ENCODE results near the gene PDHX. TPM values are rescaled to one million over a fixed set of nuclear protein-coding genes. Genes with fewer than 3 reads are reported as not detected.

Gene PDHX
- total RNA-seq, 2 experiments from 2014 or later, result 17.3 to 17.4 TPM

- Mint-ChIP-seq H3K36me3 (ENCODE audit: low read depth) (peaks cover 7% of the 10 kb centered on the region), H3K27me3 (no peaks in the 10 kb centered on the region), H3K9me3 (no peaks in the 10 kb centered on the region), H3K4me3 (peak overlapping the region; percentile 39), H3K27ac (peak overlapping the region; percentile 48), H3K4me1 (ENCODE audit: low read depth) (peaks cover 37% of the 10 kb centered on the region)
- H3K36me3 ChIP-seq (ENCODE audit: insufficient read depth, low read length), result peaks cover 5% of the 10 kb centered on the region
- H3K4me3 ChIP-seq (ENCODE audit: low read length), result no peak overlapping the region
- H3K4me1 ChIP-seq (ENCODE audit: insufficient read depth, low read length), result no peaks in the 10 kb centered on the region
- DNase-seq (peak in 3 of 14 experiments; percentile 42 to 56 (median 55)), ATAC-seq (ENCODE audit: poor library complexity) (peak; percentile 64)
- peak; percentile 94 for TF ChIP-seq CTCF (IDR thresholded peaks at IDR 0.05)
- ChIA-PET CTCF (interaction anchor here (0.6 to 1.8 kb wide), 8 partner anchors 15 to 308 kb away, joined by 3 to 5 read pairs (median 4); no protein-coding TSS in a partner anchor), POLR2A (interaction anchor here (0.6 to 1.1 kb wide), 10 partner anchors 12 to 394 kb away, joined by 3 to 10 read pairs (median 3); partner anchors contain the start of gene CD44)
- intact Hi-C loops (cut with DNase I, micrococcal nuclease), result loop anchor here (1.0 to 5.0 kb wide), 14 partner anchors 49 to 395 kb away; partner anchors contain the start of gene CD44 (in 1 of the 2)
- H3K9me3 ChIP-seq (ENCODE audit: control insufficient read depth in 1 of 2, insufficient read depth in 1 of 2, low read length in 2 of 2), result no peaks in the 10 kb centered on the region
- no peaks in the 10 kb centered on the region for H3K27me3 ChIP-seq (ENCODE audit: control insufficient read depth in 1 of 2, insufficient read depth in 2 of 2, low read length in 2 of 2)
- no peak overlapping the region for H3K27ac ChIP-seq (ENCODE audit: low read depth in 1 of 2, low read length in 2 of 2)
Measured at GRCh38 chr11:34997952-34998528, 81.6 kb downstream of the PDHX start.

- Mint-ChIP-seq H3K4me3 (peak overlapping the region; percentile 1), H3K27ac (peak overlapping the region; percentile 74)
- CTCF ChIA-PET, result interaction anchor here (0.9 to 2.6 kb wide), 6 partner anchors 13 to 302 kb away, joined by 3 to 7 read pairs (median 4); no protein-coding TSS in a partner anchor
Measured at GRCh38 chr11:34999453-34999852, 83.0 kb downstream of the PDHX start.

GRCh38 chr11:35003186-35003585, 86.8 kb downstream of the PDHX start:
- POLR2A ChIA-PET, result interaction anchor here (0.9 kb wide), 1 partner anchor 9 kb away, joined by 3 read pairs; no protein-coding TSS in a partner anchor
- peaks cover 62% of the 10 kb centered on the region for H3K4me1 Mint-ChIP-seq (ENCODE audit: low read depth)
- intact Hi-C loops (cut with DNase I, micrococcal nuclease), result loop anchor here in 1 of 2 experiments (5.0 kb wide), 1 partner anchor 84 kb away; no protein-coding TSS in a partner anchor
- ATAC-seq (ENCODE audit: poor library complexity), result no peak
- H3K27ac ChIP-seq (ENCODE audit: low read depth in 1 of 2, low read length in 2 of 2), result no peak overlapping the region
- TF ChIP-seq CTCF (IDR thresholded peaks at IDR 0.05), result no peak
- peaks cover 11% of the 10 kb centered on the region for H3K4me1 ChIP-seq (ENCODE audit: insufficient read depth, low read length)
- no peak for DNase-seq
- H3K36me3 Mint-ChIP-seq (ENCODE audit: low read depth), result no peaks in the 10 kb centered on the region
- no peaks in the 10 kb centered on the region for H3K36me3 ChIP-seq (ENCODE audit: insufficient read depth, low read length)
- no peaks in the 10 kb centered on the region for H3K9me3 ChIP-seq (ENCODE audit: control insufficient read depth in 1 of 2, insufficient read depth in 1 of 2, low read length in 2 of 2)
- no peak overlapping the region for H3K27ac Mint-ChIP-seq
- H3K9me3 Mint-ChIP-seq, result no peaks in the 10 kb centered on the region
- H3K27me3 Mint-ChIP-seq, result no peaks in the 10 kb centered on the region
- no peaks in the 10 kb centered on the region for H3K27me3 ChIP-seq (ENCODE audit: control insufficient read depth in 1 of 2, insufficient read depth in 2 of 2, low read length in 2 of 2)
- CTCF ChIA-PET, result no interaction called here
- no peak overlapping the region for H3K4me3 Mint-ChIP-seq
- no peak overlapping the region for H3K4me3 ChIP-seq (ENCODE audit: low read length)

More at GRCh38 chr11:34999453-34999852, 83.0 kb downstream of the PDHX start:
- Histone ChIP-seq H3K27me3 (ENCODE audit: control insufficient read depth in 1 of 2, insufficient read depth in 2 of 2, low read length in 2 of 2) (no peaks in the 10 kb centered on the region), H3K4me3 (ENCODE audit: low read length) (no peak overlapping the region), H3K9me3 (ENCODE audit: control insufficient read depth in 1 of 2, insufficient read depth in 1 of 2, low read length in 2 of 2) (no peaks in the 10 kb centered on the region), H3K36me3 (ENCODE audit: insufficient read depth, low read length) (peaks cover 5% of the 10 kb centered on the region), H3K4me1 (ENCODE audit: insufficient read depth, low read length) (no peaks in the 10 kb centered on the region), H3K27ac (ENCODE audit: low read depth in 1 of 2, low read length in 2 of 2) (no peak overlapping the region)
- Mint-ChIP-seq H3K27me3 (no peaks in the 10 kb centered on the region), H3K36me3 (ENCODE audit: low read depth) (no peaks in the 10 kb centered on the region), H3K4me1 (ENCODE audit: low read depth) (peaks cover 44% of the 10 kb centered on the region), H3K9me3 (no peaks in the 10 kb centered on the region)
- TF ChIP-seq CTCF (IDR thresholded peaks at IDR 0.05), result no peak
- peak; percentile 58 for ATAC-seq (ENCODE audit: poor library complexity)
- peak in 1 of 14 experiments; percentile 30 for DNase-seq
- intact Hi-C loops (cut with DNase I, micrococcal nuclease), result loop anchor here (2.0 to 5.0 kb wide), 7 partner anchors 47 to 239 kb away; partner anchors contain the start of gene CD44 (in 1 of the 2)
- POLR2A ChIA-PET, result interaction anchor here (0.6 to 3.1 kb wide), 10 partner anchors 10 to 200 kb away, joined by 3 to 20 read pairs (median 5); partner anchors contain the start of gene CD44

Measured in CD4-positive, alpha-beta T cell (primary cell).